Skeletal muscle tissue (tissue), 4 donors: ENCODE data around the gene NHLRC4. TPM values are rescaled to one million over a fixed set of nuclear protein-coding genes. Genes with fewer than 3 reads are reported as not detected.
A peak's percentile ranks its signal among the peaks of the same experiment; 100 is the strongest.

ENCODE experiments used
- H3K27ac ChIP-seq: one replicate; pipeline ENCODE4 v1.7.0; 2013; ENCODE audit warnings: mild to moderate bottlenecking, low read depth, low read length, inconsistent platforms
- H3K27me3 ChIP-seq, 3 donors: one replicate each; pipeline ENCODE4 v1.7.0; 2013; ENCODE audit warnings: low read length in 3 of 3; ENCODE audit not compliant: control insufficient read depth in 3 of 3, insufficient read depth in 3 of 3
- H3K36me3 ChIP-seq, 3 donors: one replicate each; pipeline ENCODE4 v1.7.0; 2013; ENCODE audit warnings: low read length in 3 of 3; ENCODE audit not compliant: control insufficient read depth in 3 of 3, insufficient read depth in 3 of 3
- H3K4me1 ChIP-seq, 3 donors: one replicate each; pipeline ENCODE4 v1.7.0; 2013; ENCODE audit warnings: low read length in 3 of 3, mild to moderate bottlenecking in 3 of 3; ENCODE audit not compliant: control insufficient read depth in 3 of 3, insufficient read depth in 3 of 3
- H3K4me3 ChIP-seq, 3 donors: one replicate each; pipeline ENCODE4 v1.7.0; 2013; ENCODE audit warnings: low read length in 3 of 3
- H3K9ac ChIP-seq, 3 donors: one replicate each; pipeline ENCODE4 v1.7.0; 2013; ENCODE audit warnings: low read length in 3 of 3, mild to moderate bottlenecking in 3 of 3, moderate library complexity in 2 of 3, low read depth in 1 of 3
- H3K9me3 ChIP-seq, 3 donors: one replicate each; pipeline ENCODE4 v1.7.0; 2013; ENCODE audit warnings: low read length in 3 of 3; ENCODE audit not compliant: control insufficient read depth in 3 of 3
- total RNA-seq: library from RNA; depleted of rRNA; stranded (reverse); fragments of >200 nt; gene quantifications from one replicate; pipeline ENCODE4 v1.2.3, GENCODE V29; 2014
- donor health status: Osteomylitis.

Gene NHLRC4
- total RNA-seq, 1 donor from 2014 or later = 1.6 TPM

DNA sequence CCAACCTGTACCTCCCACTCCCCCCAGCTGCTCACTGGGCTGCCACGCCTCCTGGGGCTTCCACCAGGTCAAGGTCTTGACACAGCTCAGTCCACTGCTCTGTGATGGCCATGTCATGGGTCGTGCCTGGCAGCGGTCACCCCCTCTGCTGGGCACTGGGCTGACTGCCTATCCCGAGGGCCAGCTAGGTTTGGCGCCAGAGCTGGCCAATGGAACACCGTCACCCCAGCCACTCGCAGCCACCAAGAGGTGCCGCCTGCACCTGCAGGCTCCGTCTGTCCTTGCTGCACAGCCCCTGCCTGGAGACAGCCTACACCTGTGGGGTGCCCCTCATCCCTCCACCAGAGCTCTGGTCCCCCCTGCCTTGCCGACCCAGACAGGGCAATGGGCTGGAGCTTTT lies 18.5 kb downstream of the NHLRC4 start:
- H3K9ac ChIP-seq = peak overlapping the region in 2 of 3 donors; percentile 16 to 30
- no peak overlapping the region for H3K4me3 ChIP-seq
- peaks cover 32 to 52% (median 44%) of the 10 kb centered on the region in 3 donors for H3K4me1 ChIP-seq
- H3K36me3 ChIP-seq = peaks cover 0 to 5% (median 4%) of the 10 kb centered on the region in 3 donors
- peaks cover 0 to 5% (median 0%) of the 10 kb centered on the region in 3 donors for H3K27me3 ChIP-seq
- H3K9me3 ChIP-seq = no peaks in the 10 kb centered on the region
- no peak overlapping the region for H3K27ac ChIP-seq

DNA sequence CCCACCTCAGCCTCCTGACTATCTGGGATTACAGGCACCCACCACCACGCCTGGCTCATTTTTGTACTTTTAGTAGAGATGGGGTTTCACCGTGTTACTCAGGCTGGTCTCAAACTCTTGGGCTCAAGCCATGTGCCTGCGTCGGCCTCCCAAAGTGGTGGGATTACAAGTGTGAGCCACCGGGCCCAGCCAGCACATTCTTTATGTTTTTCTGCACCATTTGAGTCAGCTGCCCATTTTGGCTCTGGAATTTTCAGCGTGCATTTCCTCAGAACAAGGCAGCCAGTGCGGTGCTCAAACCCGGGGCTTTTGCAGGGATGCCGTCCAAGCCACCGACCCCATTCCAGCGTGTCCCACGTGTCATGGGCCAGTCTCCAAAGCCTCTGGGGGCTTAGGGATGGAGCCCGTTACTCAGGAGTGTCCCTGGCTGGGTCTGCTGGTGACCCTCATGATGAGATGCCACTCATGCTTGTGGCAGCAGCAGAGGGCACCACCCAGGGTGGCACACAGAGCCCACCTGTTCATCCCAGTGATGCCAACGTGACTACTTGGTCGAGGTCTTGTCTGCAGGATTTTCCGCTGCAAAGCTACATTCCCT lies 19.3 kb downstream of the NHLRC4 start:
- no peak overlapping the region for H3K4me3 ChIP-seq
- peak overlapping the region in 2 of 3 donors; percentile 27 to 98 for H3K9ac ChIP-seq
- H3K9me3 ChIP-seq = no peaks in the 10 kb centered on the region
- H3K36me3 ChIP-seq = peaks cover 0 to 4% (median 1%) of the 10 kb centered on the region in 3 donors
- H3K27ac ChIP-seq = no peak overlapping the region
- peaks cover 0 to 5% (median 0%) of the 10 kb centered on the region in 3 donors for H3K27me3 ChIP-seq
- peaks cover 38 to 60% (median 52%) of the 10 kb centered on the region in 3 donors for H3K4me1 ChIP-seq

DNA sequence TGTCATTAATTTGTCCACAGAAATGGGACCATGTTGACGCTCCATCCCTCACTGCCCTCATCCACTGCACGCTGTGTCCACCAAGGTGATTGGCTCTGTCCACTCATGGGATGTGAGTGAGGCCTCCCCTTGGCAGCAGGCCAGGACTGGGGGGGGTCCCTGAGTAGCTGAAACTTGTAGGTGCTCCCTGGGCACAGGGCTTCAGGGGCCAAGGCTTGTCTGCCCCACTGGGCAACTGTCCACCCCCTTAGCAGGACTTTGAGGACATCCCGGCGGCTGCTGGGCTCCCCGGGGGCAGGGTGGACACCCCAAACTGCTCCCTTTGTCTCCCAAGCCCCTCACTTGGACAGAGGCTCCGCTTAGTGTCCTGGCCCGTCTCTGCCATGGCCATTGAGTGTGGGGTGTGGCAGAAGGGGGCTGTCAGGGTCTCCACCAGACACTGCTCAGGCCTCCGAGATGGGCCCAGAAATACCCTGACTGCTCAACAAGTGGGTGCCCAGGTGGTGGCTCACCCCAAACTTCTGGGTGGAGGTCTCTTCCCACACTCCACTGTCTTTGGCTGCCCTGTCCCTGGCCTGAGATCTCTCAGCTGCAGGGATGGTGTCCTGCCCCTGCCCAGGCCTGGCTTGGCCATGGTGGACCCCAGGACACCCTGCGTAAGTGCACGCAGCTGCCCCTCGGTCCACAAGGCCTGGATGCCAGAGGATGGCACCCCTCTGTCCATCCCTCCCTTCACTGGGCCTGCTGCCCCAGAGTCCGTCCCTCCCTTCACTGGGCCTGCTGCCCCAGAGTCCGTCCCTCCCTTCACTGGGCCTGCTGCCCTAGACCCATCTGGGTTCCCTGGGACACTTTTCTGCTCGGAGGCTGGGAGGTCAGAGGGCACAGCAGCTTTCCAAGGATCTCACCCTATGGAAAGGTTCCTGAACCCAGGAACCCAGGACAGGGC lies 20.1 kb downstream of the NHLRC4 start:
- Histone ChIP-seq H3K4me1 (peaks cover 44 to 67% (median 57%) of the 10 kb centered on the region in 3 donors), H3K4me3 (peak overlapping the region in 2 of 3 donors; percentile 45 to 51), H3K9me3 (no peaks in the 10 kb centered on the region), H3K9ac (peak overlapping the region; percentile 62 to 98 (median 64)), H3K27me3 (peaks cover 0 to 5% (median 0%) of the 10 kb centered on the region in 3 donors), H3K27ac (peak overlapping the region; percentile 94), H3K36me3 (peaks cover 0 to 4% (median 0%) of the 10 kb centered on the region in 3 donors)

DNA sequence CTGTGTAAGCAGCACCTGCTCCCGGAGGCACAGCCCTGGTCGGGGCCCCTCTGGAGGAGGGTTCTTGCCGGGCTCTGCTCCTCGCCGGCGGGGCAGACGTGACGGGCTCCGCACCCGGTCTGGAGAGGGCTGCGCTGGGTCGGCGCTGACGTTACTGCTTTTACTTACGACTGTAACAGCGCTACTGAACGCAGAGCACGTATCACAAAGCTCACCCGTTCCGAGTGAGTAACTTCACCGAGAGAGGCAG lies 21.8 kb downstream of the NHLRC4 start:
- peaks cover 0 to 2% (median 0%) of the 10 kb centered on the region in 3 donors for H3K36me3 ChIP-seq
- peak overlapping the region; percentile 94 for H3K27ac ChIP-seq
- H3K4me3 ChIP-seq = peak overlapping the region; percentile 90 to 96 (median 96)
- H3K9me3 ChIP-seq = no peaks in the 10 kb centered on the region
- peak overlapping the region; percentile 94 to 98 (median 96) for H3K9ac ChIP-seq
- H3K4me1 ChIP-seq = peaks cover 61 to 71% (median 62%) of the 10 kb centered on the region in 3 donors
- peaks cover 0 to 5% (median 0%) of the 10 kb centered on the region in 3 donors for H3K27me3 ChIP-seq

DNA sequence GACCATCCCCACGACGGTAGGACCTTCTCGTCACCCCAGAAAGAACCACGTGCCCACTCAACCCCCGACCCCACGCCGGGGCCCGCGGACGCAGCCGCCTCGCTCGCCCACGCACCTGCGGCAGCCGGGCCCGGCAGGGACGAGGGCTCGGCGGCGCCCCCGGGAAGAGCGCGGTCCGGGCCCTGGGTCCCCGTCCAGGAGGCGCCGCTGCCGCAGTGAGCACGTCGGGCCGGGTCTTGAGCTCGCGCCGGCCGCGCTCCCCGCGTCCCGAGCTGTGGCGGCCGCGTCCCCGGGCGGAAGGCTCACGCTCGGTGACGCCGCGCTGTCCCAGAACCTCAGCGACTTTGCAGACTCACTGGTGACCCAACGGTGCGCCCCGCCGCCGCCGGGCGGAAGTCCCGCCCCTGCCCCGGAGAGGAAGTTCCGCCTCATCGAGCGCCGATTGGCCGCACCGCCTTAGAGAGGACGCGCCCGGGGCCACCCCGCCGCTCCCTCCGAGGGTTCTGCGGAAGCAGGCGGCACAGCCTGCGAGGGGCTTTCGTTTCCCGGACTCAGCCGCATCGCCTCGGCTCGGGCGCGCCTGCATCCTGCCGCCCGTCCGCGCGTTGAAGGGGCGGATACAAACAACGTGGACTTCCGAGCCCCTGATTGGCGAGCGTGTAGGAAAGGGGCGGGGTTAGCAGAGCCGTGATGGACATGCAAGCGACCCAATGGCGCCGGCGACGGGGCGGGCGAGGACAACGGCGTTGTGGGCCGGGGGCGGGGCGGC lies 22.3 kb downstream of the NHLRC4 start:
- H3K36me3 ChIP-seq = peaks cover 0 to 2% (median 0%) of the 10 kb centered on the region in 3 donors
- peak overlapping the region; percentile 90 to 96 (median 96) for H3K4me3 ChIP-seq
- peaks cover 0 to 5% (median 0%) of the 10 kb centered on the region in 3 donors for H3K27me3 ChIP-seq
- H3K27ac ChIP-seq = peak overlapping the region; percentile 94
- H3K4me1 ChIP-seq = peaks cover 66 to 75% (median 67%) of the 10 kb centered on the region in 3 donors
- H3K9ac ChIP-seq = peak overlapping the region; percentile 94 to 98 (median 96)
- H3K9me3 ChIP-seq = no peaks in the 10 kb centered on the region

DNA sequence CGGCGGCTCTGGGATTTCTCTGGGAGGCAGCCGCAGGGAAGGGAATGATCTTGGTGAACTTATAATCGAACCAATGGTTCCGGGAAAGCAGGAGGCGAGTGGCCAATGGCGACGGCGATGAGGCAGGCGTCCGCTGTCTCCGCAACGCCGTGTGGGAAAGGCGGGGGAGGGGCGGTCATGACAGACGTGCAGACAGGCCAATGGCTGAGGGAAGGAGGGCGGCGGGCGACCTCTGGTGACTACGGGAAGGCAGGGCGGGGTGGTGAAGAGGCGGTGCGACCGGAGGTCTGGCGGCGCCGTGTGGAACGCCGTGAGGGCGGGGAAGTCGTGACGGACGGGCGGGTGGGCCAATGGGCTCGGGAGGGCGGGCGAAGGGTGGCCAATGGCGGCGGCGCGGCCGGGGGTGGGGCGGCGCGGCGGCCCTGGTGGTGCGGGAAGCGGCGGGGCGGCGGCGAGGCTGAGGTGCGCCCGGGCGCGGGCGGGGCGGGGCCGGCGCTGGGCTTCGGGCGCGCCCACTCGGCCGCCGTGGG lies 22.9 kb downstream of the NHLRC4 start, which contains the start of gene RAB40C:
Gene RAB40C, plus strand, starts transcription at position 409 of the 530 bp plus-strand sequence. CDS start 226 bp downstream, outside the sequence.
- Histone ChIP-seq H3K27me3 (peaks cover 0 to 5% (median 0%) of the 10 kb centered on the region in 3 donors), H3K4me3 (peak within 1 kb of the TSS; percentile 90 to 96 (median 96)), H3K9me3 (no peaks in the 10 kb centered on the region), H3K9ac (peak within 1 kb of the TSS; percentile 96 to 99 (median 98)), H3K36me3 (peaks cover 0 to 2% (median 0%) of the 10 kb centered on the region in 3 donors), H3K4me1 (peaks cover 71 to 82% (median 73%) of the 10 kb centered on the region in 3 donors), H3K27ac (peak within 1 kb of the TSS; percentile 94)

DNA sequence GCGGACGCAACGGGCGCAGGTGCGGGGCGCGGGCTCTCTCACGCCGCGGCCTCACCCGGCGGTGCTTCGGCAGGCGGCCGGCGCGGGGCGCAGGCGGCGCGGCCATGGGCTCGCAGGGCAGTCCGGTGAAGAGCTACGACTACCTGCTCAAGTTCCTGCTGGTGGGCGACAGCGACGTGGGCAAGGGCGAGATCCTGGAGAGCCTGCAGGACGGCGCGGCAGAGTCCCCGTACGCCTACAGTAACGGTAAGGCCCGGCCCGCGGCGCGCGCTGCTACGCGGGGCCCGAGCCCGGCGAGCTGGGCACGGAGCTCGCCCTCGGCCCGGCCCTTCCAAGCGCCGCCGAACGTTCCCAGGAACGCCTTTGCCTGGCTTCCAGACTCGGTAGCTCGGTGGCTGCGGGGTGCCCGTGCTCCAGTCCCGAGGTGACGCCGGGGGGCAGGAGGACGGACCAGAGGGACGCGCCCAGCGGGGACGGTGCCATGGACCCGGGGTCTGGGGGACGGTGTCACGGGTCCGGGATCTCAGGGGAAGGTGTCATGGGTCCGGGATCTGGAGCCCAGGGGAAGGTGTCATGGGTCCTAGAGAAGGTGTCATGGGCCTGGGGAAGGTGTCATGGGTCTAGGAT lies 23.5 kb downstream of the NHLRC4 start:
- H3K4me3 ChIP-seq = peak overlapping the region; percentile 87 to 95 (median 91)
- peaks cover 0 to 4% (median 0%) of the 10 kb centered on the region in 3 donors for H3K27me3 ChIP-seq
- H3K36me3 ChIP-seq = peaks cover 0 to 4% (median 0%) of the 10 kb centered on the region in 3 donors
- peak overlapping the region; percentile 94 for H3K27ac ChIP-seq
- H3K4me1 ChIP-seq = peaks cover 76 to 86% (median 77%) of the 10 kb centered on the region in 3 donors
- no peaks in the 10 kb centered on the region for H3K9me3 ChIP-seq
- peak overlapping the region; percentile 92 to 99 (median 97) for H3K9ac ChIP-seq

DNA sequence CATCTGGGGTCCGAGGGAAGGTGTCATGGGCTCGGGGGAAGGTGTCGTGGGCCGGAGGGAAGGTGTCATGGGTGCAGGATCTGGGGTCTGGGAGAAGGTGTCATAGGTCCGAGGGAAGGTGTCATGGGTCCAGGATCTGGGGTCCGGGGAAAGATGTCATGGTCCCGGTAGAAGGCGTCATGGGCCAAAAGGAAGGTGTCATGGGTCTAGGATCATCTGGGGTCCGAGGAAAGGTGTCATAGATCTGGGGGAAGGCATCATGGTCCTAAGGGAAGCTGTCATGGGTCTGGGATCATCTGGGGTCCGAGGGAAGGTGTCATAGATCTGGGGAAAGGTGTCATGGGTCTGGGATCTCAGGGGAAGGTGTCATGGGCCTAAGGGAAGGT lies 24.0 kb downstream of the NHLRC4 start:
- Histone ChIP-seq H3K27me3 (no peaks in the 10 kb centered on the region), H3K4me3 (peak overlapping the region; percentile 87 to 95 (median 91)), H3K9ac (peak overlapping the region; percentile 92 to 99 (median 97)), H3K27ac (peak overlapping the region; percentile 94), H3K9me3 (no peaks in the 10 kb centered on the region), H3K4me1 (peaks cover 74 to 86% (median 74%) of the 10 kb centered on the region in 3 donors), H3K36me3 (peaks cover 0 to 4% (median 0%) of the 10 kb centered on the region in 3 donors)

DNA sequence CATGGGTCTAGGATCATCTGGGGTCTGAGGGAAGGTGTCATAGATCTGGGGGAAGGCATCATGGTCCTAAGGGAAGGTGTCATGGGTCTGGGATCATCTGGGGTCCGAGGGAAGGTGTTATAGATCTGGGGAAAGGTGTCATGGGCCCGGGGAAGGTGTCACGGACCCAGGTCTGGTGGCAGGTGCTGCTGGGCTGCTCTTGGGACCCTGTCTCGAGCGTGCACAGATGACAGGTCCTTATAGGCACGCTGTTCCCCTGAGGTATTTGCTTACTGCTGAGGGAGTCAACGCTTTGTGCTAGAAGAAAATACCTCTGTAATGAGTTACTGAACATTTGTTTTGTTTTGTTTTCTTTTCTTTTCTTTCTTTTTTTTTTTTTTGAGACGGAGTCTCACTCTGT lies 24.4 kb downstream of the NHLRC4 start:
- Histone ChIP-seq H3K4me3 (peak overlapping the region; percentile 87 to 95 (median 91)), H3K27ac (peak overlapping the region; percentile 94), H3K36me3 (peaks cover 0 to 4% (median 0%) of the 10 kb centered on the region in 3 donors), H3K9me3 (no peaks in the 10 kb centered on the region), H3K9ac (peak overlapping the region; percentile 92 to 99 (median 97)), H3K4me1 (peaks cover 74 to 86% (median 74%) of the 10 kb centered on the region in 3 donors), H3K27me3 (no peaks in the 10 kb centered on the region)
